ENCODE data around the gene C2orf72. TPM values are rescaled to one million over a fixed set of nuclear protein-coding genes. Genes with fewer than 3 reads are reported as not detected.
A peak's percentile ranks its signal among the peaks of the same experiment; 100 is the strongest.

Gene C2orf72
- total RNA-seq, 2 donors from 2014 or later = 0.15 TPM; not detected in 1

GRCh38 chr2:231038483-231039293, 1.4 kb downstream of the C2orf72 start:
- DNase-seq = no peak
- ATAC-seq = no peak
- intact Hi-C loops (cut with DNase I) = no loop called here

GRCh38 chr2:231039294-231039664, 2.0 kb downstream of the C2orf72 start:
- ATAC-seq (no peak), DNase-seq (no peak)
- intact Hi-C loops (cut with DNase I) = no loop called here

- ATAC-seq = no peak
- intact Hi-C loops (cut with DNase I) = no loop called here
- DNase-seq = no peak
Observed at GRCh38 chr2:231039821-231040364, 2.6 kb downstream of the C2orf72 start.

- ATAC-seq (no peak), DNase-seq (no peak)
- intact Hi-C loops (cut with DNase I) = no loop called here
Observed at GRCh38 chr2:231041061-231041689, 3.9 kb downstream of the C2orf72 start.

- DNase-seq = no peak
- ATAC-seq = no peak
- intact Hi-C loops (cut with DNase I) = no loop called here
Observed at GRCh38 chr2:231043796-231044195, 6.5 kb downstream of the C2orf72 start.

- no peak for ATAC-seq
- intact Hi-C loops (cut with DNase I) = no loop called here
- no peak for DNase-seq
Observed at GRCh38 chr2:231046916-231047273, 9.6 kb downstream of the C2orf72 start.

GRCh38 chr2:231047274-231047922, 10.1 kb downstream of the C2orf72 start:
- DNase-seq = no peak
- ATAC-seq = no peak
- intact Hi-C loops (cut with DNase I) = no loop called here

- ATAC-seq (no peak), DNase-seq (no peak)
- intact Hi-C loops (cut with DNase I) = no loop called here
Observed at GRCh38 chr2:231047923-231048915, 10.9 kb downstream of the C2orf72 start.

GRCh38 chr2:231049286-231050017, 12.1 kb downstream of the C2orf72 start:
- DNase-seq = no peak
- intact Hi-C loops (cut with DNase I) = loop anchor here in 1 of 2 donors (5.0 kb wide), 1 partner anchor 227 kb away; no protein-coding TSS in a partner anchor
- no peak for ATAC-seq

- intact Hi-C loops (cut with DNase I) = loop anchor here in 1 of 2 donors (5.0 kb wide), 1 partner anchor 228 kb away; no protein-coding TSS in a partner anchor
- DNase-seq (no peak), ATAC-seq (peak in 1 of 2 donors; percentile 36)
Observed at GRCh38 chr2:231050018-231050901, 12.9 kb downstream of the C2orf72 start.

GRCh38 chr2:231051116-231051515, 13.8 kb downstream of the C2orf72 start:
- ATAC-seq (no peak), DNase-seq (no peak)
- intact Hi-C loops (cut with DNase I) = loop anchor here in 1 of 2 donors (5.0 kb wide), 1 partner anchor 229 kb away; no protein-coding TSS in a partner anchor

- intact Hi-C loops (cut with DNase I) = loop anchor here in 1 of 2 donors (5.0 kb wide), 1 partner anchor 230 kb away; no protein-coding TSS in a partner anchor
- peak; percentile 85 for DNase-seq
- peak; percentile 69 to 82 for ATAC-seq
Observed at GRCh38 chr2:231052494-231053451, 15.4 kb downstream of the C2orf72 start.

GRCh38 chr2:231053846-231054245, 16.5 kb downstream of the C2orf72 start:
- ATAC-seq (no peak), DNase-seq (no peak)
- intact Hi-C loops (cut with DNase I) = loop anchor here in 1 of 2 donors (5.0 kb wide), 1 partner anchor 232 kb away; no protein-coding TSS in a partner anchor

GRCh38 chr2:231056453-231057416, 19.4 kb downstream of the C2orf72 start, which contains the start of gene PSMD1:
PSMD1 (plus strand) TSS chr2:231056867; CDS start chr2:231057026, 159 bp downstream.
- DNase-seq (peak; percentile 91), ATAC-seq (peak; percentile 90 to 91)
- intact Hi-C loops (cut with DNase I) = no loop called here
